ENCODE results near the gene PLA2G6.
"Not testable (repeated sequence)": the region's sequence is repeated elsewhere in the genome, so short reads cannot be mapped to it uniquely, and the experiment has no call there.

Gene PLA2G6

GRCh38 chr22:38162881-38163843 lies 18.5 kb downstream of the PLA2G6 start:
- DNase-seq, result no peak

- DNase-seq, result no peak
Observed at GRCh38 chr22:38155703-38156102, 25.9 kb downstream of the PLA2G6 start.

GRCh38 chr22:38154563-38154915 lies 27.1 kb downstream of the PLA2G6 start:
- not testable (repeated sequence) for DNase-seq

GRCh38 chr22:38153821-38154562 lies 27.6 kb downstream of the PLA2G6 start:
- DNase-seq, result no peak

GRCh38 chr22:38151126-38151500 lies 30.5 kb downstream of the PLA2G6 start:
- no peak for DNase-seq

GRCh38 chr22:38148245-38148644 lies 33.4 kb downstream of the PLA2G6 start:
- DNase-seq, result no peak

GRCh38 chr22:38146166-38146565 lies 35.5 kb downstream of the PLA2G6 start:
- not testable (repeated sequence) for DNase-seq

- no peak for DNase-seq
Observed at GRCh38 chr22:38144025-38144405, 37.6 kb downstream of the PLA2G6 start.

- no peak for DNase-seq
Observed at GRCh38 chr22:38142606-38143005, 39.0 kb downstream of the PLA2G6 start.

GRCh38 chr22:38141217-38141973 lies 40.2 kb downstream of the PLA2G6 start:
- no peak for DNase-seq

GRCh38 chr22:38139901-38140300 lies 41.7 kb downstream of the PLA2G6 start:
- no peak for DNase-seq

GRCh38 chr22:38138961-38139360 lies 42.7 kb downstream of the PLA2G6 start:
- DNase-seq, result no peak

- DNase-seq, result no peak
Observed at GRCh38 chr22:38137876-38138687, 43.5 kb downstream of the PLA2G6 start.

GRCh38 chr22:38136607-38137006 lies 45.0 kb downstream of the PLA2G6 start:
- DNase-seq, result no peak

- no peak for DNase-seq
Observed at GRCh38 chr22:38135133-38135706, 46.4 kb downstream of the PLA2G6 start.

GRCh38 chr22:38133331-38133730 lies 48.3 kb downstream of the PLA2G6 start:
- DNase-seq, result no peak

- DNase-seq, result no peak
Observed at GRCh38 chr22:38132794-38133193, 48.8 kb downstream of the PLA2G6 start.

- no peak for DNase-seq
Observed at GRCh38 chr22:38132136-38132535, 49.5 kb downstream of the PLA2G6 start.

GRCh38 chr22:38131399-38131798 lies 50.2 kb downstream of the PLA2G6 start:
- no peak for DNase-seq

- DNase-seq, result no peak
Observed at GRCh38 chr22:38129856-38130255, 51.8 kb downstream of the PLA2G6 start.

- DNase-seq, result no peak
Observed at GRCh38 chr22:38129021-38129420, 52.6 kb downstream of the PLA2G6 start.

- DNase-seq, result no peak
Observed at GRCh38 chr22:38127869-38128268, 53.8 kb downstream of the PLA2G6 start.
